Bronchial epithelial cell (primary cell): ENCODE measurements around the gene SAXO2. TPM values are rescaled to one million over a fixed set of nuclear protein-coding genes. Genes with fewer than 3 reads are reported as not detected.
"Not testable (repeated sequence)": the region's sequence is repeated elsewhere in the genome, so short reads cannot be mapped to it uniquely, and the experiment has no call there.

Experiments used
- DNase-seq: peaks from one replicate; pipeline ENCODE4 v3.0.0-alpha.2; 2010; ENCODE audit warnings: low read depth
- FAIRE-seq: peaks from 2 replicates; lab custom pipeline; 2011; peaks lifted over from hg19 to GRCh38; lab: Jason Lieb, UNC
- H3K27me3 ChIP-seq: 2 replicates; pipeline ENCODE4 v1.5.1; 2011; ENCODE audit warnings: low read length; ENCODE audit not compliant: control insufficient read depth, insufficient read depth
- H3K36me3 ChIP-seq: 2 replicates; pipeline ENCODE4 v1.5.1; 2011; ENCODE audit warnings: low read length; ENCODE audit not compliant: control insufficient read depth, insufficient read depth
- H3K4me3 ChIP-seq: 2 replicates; pipeline ENCODE4 v1.5.1; 2011; ENCODE audit warnings: mild to moderate bottlenecking, low read depth, low read length, control low read depth
- total RNA-seq: library from RNA; depleted of rRNA; stranded (reverse); fragments of >200 nt; gene quantifications from 2 replicates; pipeline ENCODE4 v1.2.1, GENCODE V29; 2014

SAXO2 gene
- total RNA-seq, 1 donor from 2014 or later: 0.26 TPM

GRCh38 chr15:82325646-82326045, 63.0 kb downstream of the SAXO2 start:
- H3K36me3 ChIP-seq, H3K4me3 ChIP-seq, DNase-seq, FAIRE-seq, H3K27me3 ChIP-seq: not testable (repeated sequence)

DNA sequence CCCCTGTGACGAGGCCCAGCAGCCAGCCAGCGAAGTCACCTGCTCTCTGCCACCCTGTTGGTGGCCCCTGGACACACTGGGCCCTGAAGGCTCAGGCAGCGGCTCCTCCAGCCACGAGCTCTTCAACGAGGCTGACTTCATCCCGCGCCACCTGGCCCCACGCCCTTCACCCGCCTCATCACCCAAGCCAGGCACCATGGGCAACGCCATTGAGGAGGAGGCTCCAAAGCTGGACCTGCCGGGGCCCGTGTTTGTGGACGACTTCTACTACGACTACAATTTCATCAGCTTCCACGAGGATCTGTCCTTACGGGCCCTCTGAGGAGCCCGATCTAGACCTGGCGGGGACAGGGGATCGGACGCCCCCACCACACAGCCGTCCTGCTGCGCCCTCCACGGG, 64.3 kb downstream of the SAXO2 start:
- not testable (repeated sequence) for DNase-seq, H3K36me3 ChIP-seq, H3K4me3 ChIP-seq, H3K27me3 ChIP-seq, FAIRE-seq

DNA sequence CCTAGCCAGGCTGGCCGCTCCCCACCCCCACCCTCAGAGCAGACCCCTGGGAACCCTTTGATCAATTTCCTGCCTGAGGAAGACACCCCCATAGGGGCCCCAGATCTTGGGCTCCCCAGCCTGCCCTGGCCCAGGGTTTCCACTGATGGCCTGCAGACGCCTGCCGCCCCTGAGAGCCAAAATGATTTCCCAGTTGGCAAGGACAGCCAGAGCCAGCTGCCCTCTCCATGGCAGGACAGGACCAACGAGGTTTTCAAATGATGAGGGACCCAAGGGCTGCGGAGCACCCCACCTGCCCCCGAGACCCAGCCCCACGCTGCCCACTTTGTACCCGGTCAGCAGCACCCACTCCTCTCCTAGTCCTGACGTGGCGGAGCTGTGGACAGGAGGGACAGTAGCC, 64.8 kb downstream of the SAXO2 start:
- not testable (repeated sequence) for DNase-seq, FAIRE-seq, H3K27me3 ChIP-seq

GRCh38 chr15:82329039-82329438, 66.4 kb downstream of the SAXO2 start:
- not testable (repeated sequence) for H3K4me3 ChIP-seq, H3K27me3 ChIP-seq, DNase-seq, FAIRE-seq, H3K36me3 ChIP-seq

More for the DNA sequence above, 64.8 kb downstream of the SAXO2 start:
- not testable (repeated sequence) for H3K4me3 ChIP-seq, H3K36me3 ChIP-seq

DNA sequence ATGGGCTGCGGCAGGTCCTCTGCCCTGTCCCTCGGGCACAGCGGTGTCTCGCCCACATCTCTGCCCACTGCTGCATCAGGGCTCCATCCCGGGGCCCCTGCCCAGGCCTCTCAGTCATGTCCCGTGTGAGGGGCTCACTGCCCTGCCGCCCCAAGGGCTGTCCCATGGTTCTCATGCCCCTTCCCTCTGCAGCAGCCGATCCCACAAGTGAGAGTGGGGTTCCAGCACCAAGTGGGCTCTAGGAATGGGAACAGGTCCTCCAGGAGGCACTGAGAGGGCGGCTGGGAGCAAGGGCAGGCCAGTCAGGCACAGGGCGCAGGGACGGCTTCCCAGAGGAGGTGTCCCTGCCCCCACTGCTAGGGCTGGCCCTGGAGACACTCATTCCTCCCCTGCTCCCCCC, 68.3 kb downstream of the SAXO2 start:
- FAIRE-seq, H3K27me3 ChIP-seq, H3K4me3 ChIP-seq, H3K36me3 ChIP-seq, DNase-seq: not testable (repeated sequence)

DNA sequence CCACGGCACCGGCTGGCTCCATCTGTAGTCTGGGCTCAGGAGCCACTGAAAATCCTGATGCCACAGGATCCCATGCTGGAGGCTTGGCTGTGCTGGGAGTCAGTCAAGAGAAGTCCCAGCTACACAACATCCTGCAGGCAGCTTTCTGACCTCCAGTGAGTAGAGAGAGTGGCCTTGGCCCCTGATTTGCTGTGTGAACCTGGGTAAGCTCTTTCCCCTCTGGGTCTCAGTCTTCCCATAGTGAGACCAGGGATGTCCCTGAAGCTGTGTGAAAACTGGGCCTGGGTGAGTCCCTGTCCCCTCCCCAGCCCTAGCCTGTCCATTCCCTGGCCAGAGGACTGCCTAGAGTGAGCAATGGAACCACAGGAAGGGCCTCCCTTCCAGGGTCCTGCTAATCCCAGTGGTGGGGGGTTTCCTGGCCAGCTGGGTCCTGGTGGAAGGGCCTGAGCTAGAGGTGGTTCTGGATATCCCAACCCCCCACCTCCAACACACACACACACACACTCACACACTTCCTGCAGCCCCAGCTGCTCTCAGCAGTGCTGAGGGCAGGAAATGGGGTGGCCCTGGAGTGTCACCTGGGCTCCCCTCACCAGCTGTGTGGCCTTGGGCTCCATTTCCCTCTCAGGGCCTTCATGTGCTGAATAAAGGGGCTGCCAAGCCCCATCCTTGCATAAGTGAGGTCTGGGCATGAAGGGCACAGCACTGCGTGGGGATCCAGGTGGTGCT, 69.1 kb downstream of the SAXO2 start:
- not testable (repeated sequence) for FAIRE-seq, H3K27me3 ChIP-seq, H3K36me3 ChIP-seq, DNase-seq, H3K4me3 ChIP-seq

DNA sequence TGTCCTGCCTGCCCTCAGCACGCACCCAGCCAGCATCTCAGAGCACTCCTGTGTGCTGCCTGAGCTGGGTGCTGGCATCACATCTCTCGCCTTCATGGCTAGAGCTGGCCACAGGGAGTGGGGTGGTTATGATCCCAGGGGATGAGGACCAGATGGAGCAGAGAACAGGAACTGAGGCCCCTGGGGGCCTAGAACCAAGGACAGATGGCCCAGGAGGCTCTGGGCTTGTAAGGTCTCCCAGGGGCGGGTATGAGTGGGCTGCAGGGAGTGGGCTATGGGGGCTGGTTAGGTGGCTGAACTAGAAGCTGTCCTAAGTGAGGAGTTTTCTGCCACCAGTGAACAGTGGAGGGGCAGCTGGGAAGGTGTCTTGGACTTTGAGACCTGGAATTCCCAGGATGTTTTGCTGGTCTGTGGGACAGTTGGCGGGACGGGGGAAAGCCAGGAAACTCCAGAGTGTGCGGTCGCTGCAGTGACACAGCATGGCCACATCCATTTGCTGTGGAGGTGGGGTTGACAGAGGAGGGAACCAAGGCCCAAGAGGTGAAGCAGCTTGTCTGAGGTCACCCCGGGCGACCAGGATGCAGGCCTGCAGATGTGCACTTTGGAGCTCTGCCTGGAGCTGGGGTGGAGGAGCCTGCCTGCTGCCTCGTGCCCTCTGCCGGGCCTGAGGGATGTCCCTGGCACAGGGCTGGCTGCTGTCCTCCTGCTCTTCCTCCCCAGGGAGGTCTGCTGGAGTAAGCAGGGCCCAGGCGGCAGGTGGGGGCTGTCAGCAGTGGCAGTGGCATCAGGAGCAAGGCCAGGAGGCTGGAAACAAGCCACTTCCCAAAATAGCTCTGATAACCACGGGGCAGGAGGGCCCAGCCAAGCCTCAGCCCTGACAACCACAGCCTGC, 70.3 kb downstream of the SAXO2 start:
- FAIRE-seq, H3K4me3 ChIP-seq, H3K27me3 ChIP-seq, H3K36me3 ChIP-seq, DNase-seq: not testable (repeated sequence)

- FAIRE-seq, DNase-seq, H3K4me3 ChIP-seq, H3K36me3 ChIP-seq, H3K27me3 ChIP-seq: not testable (repeated sequence)
Measured at GRCh38 chr15:82333603-82334553, 71.3 kb downstream of the SAXO2 start.

Other genes with a start within 250 kb of the SAXO2 start
- gene MEX3B, start 216.8 kb upstream of the SAXO2 start, total RNA-seq: 0.64 and 0.79 TPM in 2 replicates
- 21.9 and 28.2 TPM in 2 replicates for gene EFL1, start 84 bp upstream of the SAXO2 start, total RNA-seq
- 0.79 and 3.3 TPM in 2 replicates for gene GOLGA6L10, start 86.7 kb downstream of the SAXO2 start, total RNA-seq
- 3.4 and 7.9 TPM in 2 replicates for gene GOLGA6L9, start 167.0 kb downstream of the SAXO2 start, total RNA-seq